Measurements from ENCODE around the gene EPS8L2.
"Not testable (repeated sequence)": the region's sequence is repeated elsewhere in the genome, so short reads cannot be mapped to it uniquely, and the experiment has no call there.

EPS8L2 gene

DNA sequence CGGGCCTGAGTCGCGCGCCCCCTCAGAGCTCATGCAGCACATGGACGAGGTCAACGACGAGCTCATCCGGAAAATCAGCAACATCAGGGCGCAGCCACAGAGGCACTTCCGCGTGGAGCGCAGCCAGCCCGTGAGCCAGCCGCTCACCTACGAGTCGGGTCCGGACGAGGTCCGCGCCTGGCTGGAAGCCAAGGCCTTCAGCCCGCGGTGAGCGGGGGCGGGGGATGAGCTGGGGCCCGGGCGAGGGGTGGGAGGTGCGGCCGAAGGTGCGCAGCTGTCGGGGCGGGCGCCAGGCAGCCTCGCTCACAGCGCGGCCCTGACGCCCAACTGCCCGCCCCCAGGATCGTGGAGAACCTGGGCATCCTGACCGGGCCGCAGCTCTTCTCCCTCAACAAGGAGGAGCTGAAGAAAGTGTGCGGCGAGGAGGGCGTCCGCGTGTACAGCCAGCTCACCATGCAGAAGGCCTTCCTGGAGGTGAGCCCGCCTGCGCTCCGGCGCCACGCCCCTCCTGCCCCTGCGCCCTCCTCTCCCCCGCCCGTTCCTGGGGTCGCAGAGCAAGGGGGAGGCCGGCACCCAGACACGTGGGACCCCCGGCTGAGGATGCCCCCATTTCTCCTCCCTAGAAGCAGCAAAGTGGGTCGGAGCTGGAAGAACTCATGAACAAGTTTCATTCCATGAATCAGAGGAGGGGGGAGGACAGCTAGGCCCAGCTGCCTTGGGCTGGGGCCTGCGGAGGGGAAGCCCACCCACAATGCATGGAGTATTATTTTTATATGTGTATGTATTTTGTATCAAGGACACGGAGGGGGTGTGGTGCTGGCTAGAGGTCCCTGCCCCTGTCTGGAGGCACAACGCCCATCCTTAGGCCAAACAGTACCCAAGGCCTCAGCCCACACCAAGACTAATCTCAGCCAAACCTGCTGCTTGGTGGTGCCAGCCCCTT lies 20.5 kb downstream of the EPS8L2 start:
- DNase-seq: peak; percentile 65

DNA sequence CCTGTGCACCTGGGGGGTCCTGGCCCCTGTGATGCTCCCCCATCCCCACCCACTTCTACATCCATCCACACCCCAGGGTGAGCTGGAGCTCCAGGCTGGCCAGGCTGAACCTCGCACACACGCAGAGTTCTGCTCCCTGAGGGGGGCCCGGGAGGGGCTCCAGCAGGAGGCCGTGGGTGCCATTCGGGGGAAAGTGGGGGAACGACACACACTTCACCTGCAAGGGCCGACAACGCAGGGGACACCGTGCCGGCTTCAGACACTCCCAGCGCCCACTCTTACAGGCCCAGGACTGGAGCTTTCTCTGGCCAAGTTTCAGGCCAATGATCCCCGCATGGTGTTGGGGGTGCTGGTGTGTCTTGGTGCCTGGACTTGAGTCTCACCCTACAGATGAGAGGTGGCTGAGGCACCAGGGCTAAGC lies 21.3 kb downstream of the EPS8L2 start:
- DNase-seq: no peak

DNA sequence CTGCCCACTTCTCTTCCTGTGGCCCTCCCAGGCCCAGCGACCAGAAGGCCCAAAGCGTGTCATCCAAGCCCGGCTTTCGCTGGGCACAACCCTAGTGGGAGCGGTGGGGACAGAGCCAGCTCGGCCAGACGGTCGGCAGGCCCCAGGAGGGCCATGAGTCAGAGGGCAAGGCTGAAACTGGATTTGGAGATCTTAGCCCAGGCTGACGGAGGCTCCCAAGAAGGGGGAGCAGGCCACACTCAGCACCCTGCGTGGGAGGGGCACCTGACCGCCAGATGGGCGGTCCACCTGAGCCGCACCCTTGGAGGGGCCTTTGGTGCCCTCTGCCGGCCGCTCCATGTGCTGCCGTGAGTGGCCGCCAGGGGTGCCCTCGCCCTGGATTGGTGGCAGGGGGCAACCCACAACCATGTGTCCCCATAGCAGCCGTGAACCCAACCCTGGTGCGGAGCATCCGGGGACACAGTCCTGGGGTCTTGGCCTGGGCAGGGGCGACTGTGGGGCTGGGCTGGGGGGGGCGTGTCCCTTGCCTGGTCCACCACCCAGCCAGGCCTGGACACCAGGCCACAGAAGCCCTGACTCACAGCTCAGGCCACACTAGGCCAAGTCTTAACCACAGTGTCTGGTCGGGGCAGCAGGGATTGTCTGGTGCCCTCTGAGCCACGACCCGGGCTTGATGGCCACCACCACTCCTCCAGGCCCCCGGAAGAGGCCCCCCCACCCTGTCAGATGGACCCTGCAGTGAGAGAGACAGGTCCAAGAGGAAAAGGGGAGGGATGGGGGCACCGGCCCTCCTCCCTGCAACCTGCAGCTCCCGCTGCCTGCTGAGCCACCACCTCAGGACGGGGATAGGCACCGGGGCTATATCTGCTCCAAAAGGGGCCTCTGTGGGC lies 22.1 kb downstream of the EPS8L2 start:
- peak; percentile 88 for DNase-seq

DNA sequence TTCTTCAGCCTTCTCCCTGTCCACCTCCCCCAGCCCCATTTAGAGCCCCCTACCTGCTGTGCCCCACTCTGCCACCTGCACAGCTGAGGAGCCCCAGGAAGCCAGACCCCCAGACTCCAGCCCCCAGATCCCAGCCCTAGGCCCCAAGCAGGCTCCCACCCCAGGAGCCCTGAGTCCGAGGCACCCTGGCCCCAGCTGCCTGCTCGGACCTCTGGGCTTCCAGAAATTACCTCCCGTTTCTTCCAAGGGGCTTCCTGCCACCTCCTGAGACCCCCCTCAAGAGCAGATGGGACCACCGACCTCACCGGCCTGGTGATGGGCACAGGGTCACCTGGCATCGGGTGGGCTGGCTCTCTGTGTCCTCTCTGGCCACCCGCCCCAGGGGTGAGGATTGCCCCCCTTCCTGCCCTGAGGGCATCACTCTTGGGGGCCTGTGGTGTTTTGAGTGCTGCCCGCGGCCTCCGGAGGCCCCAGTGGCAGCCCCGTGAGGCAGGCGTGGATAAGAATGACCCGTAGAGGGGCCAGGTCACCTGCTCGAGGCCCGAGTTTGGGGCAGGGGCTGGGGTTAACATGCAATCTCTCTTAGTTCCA lies 23.0 kb downstream of the EPS8L2 start:
- DNase-seq: no peak

DNA sequence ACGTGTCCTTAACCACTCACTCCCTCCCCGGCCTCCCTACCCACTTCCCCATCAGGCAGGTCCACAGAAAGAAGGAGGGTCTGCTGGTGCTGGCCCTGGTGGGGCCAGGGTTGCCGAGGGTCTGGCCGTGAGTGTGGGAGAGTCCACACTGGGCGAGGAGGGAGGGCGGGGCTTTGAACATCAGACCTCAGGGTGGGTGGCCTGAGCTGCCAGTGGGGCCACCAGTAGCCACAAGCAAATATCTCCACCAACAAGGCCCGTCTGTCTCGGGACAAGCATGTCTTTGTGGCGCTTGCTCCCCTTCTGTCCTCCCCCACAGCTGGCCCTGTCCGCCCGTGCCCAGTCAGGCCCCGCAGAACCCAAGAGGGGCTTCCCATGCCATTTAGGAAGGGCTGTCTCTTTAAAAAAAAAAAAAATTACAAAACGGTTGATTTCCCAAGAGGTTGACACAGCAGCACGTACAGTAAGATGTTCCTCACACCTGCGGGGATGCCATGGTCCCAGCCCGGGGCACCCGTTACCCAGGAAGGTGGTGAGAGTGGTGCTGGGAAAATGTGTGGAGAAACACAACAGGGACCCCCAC lies 23.6 kb downstream of the EPS8L2 start:
- DNase-seq: no peak

DNA sequence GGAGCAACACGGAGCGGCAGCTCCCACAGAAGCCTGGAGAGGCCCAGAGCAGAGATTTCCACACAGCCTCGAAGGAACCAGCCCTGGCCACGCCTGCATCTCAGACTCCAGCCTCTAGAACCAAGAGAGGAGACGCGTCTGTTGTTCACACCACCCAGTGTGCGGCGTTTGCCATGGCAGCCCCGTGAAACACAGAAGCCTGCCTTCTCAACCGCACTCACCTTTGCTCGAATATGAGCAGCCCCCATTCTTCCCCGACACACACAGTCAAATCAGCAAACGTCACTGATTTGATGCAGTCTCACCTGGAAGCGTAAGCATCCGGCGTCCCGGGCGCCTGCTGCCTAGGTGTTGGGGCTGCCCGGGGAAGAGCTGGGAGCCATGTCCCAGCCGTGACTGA lies 27.0 kb downstream of the EPS8L2 start:
- DNase-seq: no peak

DNA sequence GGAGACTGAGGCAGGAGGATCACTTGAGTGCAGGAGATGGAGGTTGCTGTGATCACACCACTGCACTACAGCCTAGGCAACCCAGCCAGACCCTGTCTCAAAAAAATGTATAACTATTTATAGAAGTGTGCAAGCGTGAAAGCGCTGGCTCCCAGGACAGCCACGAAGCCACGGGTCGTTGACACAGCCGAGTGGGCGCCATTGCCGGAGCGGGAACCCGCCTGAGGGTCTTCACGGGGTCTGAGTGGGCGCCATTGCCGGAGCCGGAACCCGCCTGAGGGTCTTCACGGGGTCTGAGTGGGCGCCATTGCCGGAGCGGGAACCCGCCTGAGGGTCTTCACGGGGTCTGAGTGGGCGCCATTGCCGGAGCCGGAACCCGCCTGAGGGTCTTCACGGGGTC lies 28.5 kb downstream of the EPS8L2 start:
- not testable (repeated sequence) for DNase-seq

DNA sequence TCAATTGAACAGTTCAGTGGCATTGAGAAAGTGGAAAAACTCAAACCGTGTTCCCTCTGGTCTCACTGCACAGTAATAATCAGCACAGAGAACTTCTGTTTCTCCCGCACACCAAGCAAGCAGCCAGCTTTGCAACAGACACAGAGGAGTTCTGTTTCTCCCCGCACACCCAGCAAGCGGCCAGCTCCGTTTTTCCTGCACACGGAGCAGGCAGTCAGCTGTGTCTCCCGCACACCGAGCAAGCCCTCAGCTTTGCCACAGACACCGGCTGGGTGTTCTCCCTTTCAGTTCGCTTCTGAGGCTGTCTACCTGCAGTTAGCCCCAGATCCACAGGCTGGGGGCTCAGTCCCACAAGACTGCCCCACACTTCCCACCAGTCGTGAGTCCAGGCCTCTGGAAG lies 31.3 kb downstream of the EPS8L2 start:
- DNase-seq: no peak

DNA sequence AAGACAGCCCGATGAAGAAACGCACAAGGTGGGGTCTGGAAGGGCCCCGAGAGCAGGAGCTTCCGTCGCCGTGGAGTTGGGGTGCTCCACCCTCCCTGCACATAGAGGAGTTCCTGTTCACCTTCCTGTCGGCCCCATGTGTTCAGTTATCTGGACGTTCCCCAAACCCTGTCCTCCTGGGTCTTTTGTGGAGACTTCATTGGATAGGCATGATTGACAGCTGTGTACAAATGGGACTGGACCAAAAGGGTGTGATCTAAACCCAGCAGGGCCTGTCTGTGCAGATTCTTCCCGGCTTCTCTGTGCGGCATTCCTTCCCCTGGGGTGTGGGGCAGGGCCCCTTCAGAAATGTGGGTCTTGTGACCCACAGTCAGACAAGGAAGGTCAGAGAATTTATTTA lies 31.9 kb downstream of the EPS8L2 start:
- DNase-seq: not testable (repeated sequence)

DNA sequence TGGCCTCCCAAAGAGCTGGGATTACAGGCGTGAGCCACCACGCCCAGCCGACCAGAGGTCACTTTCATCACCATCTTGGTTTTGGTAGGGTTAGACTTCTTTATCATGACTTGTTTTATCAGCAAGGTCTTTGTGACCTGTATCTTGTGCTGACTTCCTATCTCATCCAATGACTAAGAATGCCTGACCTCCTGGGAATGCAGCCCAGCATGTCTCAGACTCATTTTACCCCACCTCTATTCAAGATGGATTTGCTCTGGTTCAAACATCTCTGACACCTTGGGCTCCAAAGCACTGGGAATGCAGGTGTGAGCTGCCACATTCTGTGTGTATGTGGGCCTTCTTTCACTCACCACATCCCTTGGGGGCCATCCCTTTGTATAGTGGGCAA lies 36.1 kb downstream of the EPS8L2 start:
- DNase-seq: no peak

DNA sequence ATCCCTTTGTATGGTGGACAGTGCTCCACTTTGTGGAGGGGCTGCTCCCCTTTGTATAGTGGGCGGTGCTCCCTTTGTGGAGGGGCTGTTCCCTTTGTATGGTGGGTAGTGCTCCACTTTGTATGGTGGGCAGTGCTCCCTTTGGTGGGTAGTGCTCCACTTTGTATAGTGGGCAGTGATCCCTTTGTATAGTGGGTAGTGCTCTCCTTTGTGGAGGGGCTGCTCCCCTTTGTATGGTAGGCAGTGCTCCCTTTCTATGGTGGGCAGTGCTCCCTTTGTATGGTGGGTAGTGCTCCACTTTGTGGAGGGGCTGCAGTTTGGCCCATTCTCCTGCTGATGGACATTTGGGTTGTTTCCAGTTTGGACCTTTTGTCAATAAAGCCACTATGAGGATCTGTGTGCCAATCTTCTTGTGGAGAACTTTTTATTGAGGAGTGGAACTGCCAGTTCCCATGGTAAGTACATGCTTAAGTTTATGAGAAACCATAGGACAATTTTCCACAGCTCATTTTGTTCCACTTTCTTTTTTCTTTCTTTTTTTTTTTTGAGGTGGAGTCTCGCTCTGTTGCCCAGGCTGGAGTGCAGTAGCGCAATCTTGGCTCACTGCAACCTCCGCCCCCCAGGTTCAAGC lies 36.7 kb downstream of the EPS8L2 start:
- no peak for DNase-seq

DNA sequence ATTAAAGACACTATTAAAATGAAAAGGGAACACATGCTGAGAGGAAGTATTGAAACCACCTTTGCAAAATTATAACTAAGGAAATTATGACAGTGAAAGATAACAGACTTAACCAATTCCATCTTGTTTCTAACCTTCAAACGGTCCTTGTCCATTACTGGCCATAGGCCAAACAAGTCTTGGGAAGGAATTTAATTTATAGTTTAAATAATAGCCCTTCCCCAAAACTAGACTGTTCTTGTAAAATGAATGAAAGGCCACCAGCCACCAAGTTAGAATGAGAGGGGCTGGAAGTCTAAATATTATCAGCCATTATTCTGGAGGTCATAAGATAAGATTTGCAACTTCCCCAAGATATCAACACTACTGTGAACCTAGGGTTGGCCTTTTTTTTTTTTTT lies 39.4 kb downstream of the EPS8L2 start:
- no peak for DNase-seq

DNA sequence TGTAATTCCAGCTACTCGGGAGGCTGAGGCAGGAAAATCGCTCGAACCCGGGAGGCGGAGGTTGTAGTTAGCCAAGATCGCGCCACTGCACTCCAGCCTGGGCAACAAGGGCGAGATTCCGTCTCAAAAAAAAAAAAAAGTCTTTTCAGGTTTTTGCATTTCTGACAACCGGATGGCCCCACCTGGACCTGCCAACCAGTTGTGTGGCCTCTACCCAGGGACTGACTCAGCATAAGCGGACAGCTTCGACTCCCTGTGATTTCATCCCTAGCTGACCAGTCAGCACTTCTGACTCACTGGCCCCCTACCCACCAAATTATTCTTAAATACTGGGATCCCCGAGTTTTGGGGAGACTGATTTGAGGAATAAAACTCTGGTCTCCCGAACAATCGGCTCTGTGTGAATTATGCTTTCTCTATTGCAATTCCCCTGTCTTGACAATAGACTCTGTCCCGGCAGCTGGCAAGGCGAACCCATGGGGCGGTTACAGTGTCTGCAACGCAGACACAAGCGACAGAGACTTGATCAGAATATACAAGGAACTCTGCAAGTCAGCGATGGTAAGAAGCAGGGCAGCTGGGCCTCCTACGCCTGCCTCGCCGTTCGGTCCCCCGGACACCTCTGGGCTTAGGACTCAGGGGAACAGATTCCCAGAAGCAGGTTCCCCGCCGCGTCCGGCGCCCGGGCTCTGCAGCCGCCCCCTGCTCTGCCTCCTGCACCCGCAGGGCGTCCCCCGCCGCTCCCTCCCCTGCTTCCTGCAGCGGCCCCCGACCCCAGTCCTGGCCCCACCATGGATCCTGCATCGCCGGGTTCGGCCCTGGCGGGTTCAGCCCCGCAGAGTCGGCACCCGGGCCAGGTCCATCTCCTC lies 40.5 kb downstream of the EPS8L2 start:
- no peak for DNase-seq

DNA sequence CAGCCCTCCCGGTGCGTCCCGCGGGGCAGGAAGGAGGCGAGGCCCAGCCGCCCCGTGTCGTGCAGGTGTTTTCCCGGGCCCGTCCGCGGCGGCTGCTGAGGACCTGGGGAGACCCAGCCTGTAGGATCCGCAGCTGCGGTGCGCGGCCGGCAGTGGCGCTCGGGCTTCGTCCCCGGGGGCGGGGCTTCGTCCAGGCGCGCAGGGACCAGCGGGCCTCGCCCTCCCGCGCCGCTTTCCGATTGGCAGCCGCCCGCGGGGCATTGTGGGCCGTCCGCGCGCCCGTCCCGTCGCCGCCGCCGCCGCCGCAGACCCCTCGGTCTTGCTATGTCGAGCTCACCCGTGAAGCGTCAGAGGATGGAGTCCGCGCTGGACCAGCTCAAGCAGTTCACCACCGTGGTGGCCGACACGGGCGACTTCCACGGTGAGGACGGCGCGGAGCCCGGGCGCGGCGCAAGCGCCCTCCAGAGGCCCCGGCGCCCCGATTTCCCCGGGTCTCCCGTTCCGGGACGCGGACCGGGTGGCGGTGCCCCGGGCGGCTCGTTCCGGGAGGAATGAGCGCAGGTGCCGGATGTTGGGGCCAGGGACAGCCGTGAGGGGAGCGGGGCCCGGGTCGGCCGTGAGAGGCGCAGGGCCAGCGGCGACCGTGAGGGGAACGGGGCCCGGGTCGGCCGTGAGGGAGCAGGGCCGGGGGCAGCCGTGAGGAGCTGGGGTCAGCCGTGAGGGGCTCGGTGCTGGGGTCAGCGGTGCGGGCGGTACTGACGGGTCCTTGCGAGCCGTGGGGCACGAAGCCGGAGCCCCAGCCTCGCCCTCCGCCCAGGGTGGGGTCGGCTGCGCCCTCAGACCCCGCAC lies 41.4 kb downstream of the EPS8L2 start, which contains the start of gene TALDO1:
Gene TALDO1, plus strand, starts transcription at position 307 of the 849 bp plus-strand sequence. Its CDS starts 18 bp downstream, at position 325.
- DNase-seq: peak; percentile 95

DNA sequence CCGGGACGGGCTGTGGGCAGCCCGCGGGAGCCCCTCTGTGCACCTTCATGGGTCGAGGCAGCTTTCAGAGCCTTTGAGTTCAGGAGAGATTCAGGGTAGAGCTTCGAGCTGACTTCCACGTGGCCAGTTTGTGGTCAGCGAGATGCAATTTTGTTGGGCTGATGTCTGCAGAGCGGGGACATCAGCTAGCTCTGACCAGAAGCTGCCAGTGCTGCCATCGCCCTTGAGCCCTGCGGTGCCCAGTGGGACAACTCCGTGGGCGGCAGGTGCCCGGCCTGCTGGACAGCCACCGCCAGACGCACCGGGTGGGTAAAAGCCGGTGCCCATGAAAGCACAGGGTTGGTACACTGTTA lies 42.0 kb downstream of the EPS8L2 start:
- no peak for DNase-seq

DNA sequence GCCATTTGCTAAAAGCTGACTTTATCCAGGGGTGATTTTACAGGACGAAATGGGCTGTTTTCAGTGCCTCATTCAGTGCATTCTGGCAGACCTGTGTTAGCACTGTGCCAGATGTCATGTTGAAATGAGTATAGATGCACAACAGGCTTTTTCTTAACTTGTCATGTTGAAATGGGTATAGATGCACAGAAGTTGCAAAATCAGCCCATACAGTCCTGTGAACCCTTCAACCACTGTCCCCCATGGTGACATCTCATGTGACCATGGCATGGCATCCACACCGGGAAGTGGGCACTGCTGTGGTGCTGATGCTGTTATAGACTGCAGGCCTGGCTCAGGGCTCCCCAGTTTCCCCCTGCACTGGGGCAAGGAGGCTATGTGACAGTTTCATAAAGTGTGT lies 43.7 kb downstream of the EPS8L2 start:
- DNase-seq: no peak

DNA sequence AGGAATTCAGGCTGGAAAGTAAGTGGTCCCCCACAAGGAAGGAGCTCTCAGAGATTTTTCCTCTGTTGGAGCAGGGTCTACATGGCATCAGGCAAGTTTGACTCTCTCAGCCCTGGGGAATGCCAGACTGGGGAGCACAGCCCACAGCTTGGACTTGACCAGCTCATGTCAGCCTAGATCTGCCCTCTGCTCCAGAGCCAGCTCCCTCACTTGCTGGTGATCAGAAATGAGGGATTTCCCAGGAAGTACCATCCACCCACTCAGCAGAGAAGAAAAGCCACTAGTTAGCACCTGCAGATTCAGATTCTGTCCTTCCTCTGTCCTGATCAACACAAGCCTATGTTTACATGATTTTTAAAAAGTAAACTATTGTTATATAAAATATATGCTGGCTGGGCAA lies 54.2 kb downstream of the EPS8L2 start:
- DNase-seq: no peak

DNA sequence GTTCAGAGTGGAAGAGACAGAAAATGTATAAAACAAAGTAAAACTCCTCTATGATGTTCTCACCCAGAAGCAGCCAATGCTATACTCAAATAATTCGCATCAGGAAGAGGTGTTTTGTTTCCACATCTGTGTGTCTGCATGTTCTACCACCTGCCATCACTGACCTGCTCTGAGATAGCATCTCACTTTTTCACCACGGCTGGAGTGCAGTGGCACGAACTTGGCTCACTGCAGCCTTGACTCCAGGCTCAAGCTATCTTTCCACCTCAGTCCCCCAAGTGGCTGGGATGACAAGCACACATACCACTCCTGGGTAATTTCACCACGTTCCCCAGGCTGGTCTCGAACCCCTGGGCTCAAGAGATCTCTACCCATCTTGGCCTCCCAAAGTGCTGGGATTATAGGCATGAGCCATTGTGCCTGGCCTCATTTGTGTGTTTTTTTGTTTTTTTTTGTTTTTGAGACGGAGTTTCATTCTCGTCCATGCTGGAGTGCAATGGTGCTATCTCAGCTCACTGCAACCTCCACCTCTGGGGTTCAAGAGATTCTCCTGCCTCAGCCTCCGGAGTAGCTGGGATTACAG lies 55.6 kb downstream of the EPS8L2 start:
- DNase-seq: no peak

DNA sequence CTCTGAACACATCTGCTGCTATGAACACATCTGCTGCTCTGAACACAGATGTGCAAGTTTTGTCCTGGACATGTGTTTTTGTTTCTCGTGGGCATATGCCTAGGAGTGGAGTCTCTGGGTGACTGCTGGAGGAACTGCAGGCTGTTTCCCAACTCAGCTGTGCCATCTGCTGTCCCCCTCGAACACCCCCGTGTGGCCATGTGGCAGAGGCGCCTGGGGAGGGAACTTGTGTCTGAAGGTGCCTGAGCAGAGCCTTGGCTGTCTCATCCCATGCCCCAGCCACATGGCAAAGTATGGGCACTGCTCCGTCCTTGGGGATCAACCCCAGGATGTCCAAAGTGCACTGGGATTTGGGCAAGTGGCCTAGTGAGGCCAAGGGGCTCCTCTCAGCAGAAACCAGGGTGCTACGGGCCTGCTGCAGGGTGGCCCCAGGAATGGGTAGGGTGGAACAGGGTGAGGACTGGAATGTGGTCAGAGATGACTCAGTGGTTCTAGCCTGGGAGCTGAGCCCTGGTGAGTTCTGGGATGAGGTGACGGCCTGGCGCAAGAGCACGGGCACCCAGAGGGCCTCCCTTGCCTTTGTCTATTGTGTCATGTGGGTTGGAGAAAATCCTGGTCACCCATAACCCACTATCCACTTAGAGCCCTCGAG lies 56.5 kb downstream of the EPS8L2 start:
- DNase-seq: no peak

DNA sequence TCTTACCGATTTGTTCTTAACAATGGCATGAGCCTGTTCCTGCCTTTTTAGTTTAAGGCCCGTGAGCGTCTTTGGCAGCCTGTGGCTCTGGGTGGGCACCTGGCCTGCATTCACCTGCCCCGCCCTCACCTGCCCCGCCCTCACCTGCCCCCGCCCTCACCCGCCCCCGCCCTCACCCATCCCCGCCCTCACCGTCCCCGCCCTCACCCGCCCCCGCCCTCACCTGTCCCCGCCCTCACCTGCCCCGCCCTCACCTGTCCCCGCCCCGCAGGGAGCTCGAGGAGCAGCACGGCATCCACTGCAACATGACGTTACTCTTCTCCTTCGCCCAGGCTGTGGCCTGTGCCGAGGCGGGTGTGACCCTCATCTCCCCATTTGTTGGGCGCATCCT lies 57.0 kb downstream of the EPS8L2 start:
- DNase-seq: no peak

Data from stimulated activated CD4-positive, alpha-beta T cell treated with anti-CD3 and anti-CD28 coated beads, Interleukin-15, amount 100 ng/mL, for 24 hours (primary cell).